SK-N-SH (cell line): ENCODE results near the gene ASB11.

Source experiments
- CHD2 ChIP-seq: fragments of 150-350 bp; IDR thresholded peaks from 2 replicates; pipeline ENCODE4 v1.6.1; 2018; ENCODE audit warnings: low read length; ENCODE audit not compliant: partially characterized antibody
- EP300 ChIP-seq, 2 experiments: IDR thresholded peaks; 2 replicates each; pipeline versions ENCODE4 v1.4.0 to v1.6.1; 2012; ENCODE audit warnings: borderline replicate concordance in 1 of 2, low read depth in 1 of 2, low read length in 1 of 2
- EZH2phosphoT487 ChIP-seq: fragments of 200-600 bp; sonication (generic); IDR thresholded peaks from 2 replicates; pipeline ENCODE4 v1.6.1; 2017; ENCODE audit warnings: low read depth, mixed run types, mild to moderate bottlenecking, antibody characterized with exemption, moderate library complexity, borderline replicate concordance
- FOXJ3 ChIP-seq: sonication (generic); formaldehyde crosslinking; IDR thresholded peaks from 2 replicates; pipeline ENCODE4 v1.5.1; 2020; ENCODE audit warnings: mild to moderate bottlenecking, missing genetic modification reagents
- FOXM1 ChIP-seq: IDR thresholded peaks from 2 replicates; pipeline ENCODE4 v1.4.0; 2012; ENCODE audit warnings: low read depth, mild to moderate bottlenecking
- GABPA ChIP-seq: IDR thresholded peaks from 2 replicates; pipeline ENCODE4 v1.4.0; 2012; ENCODE audit warnings: low read depth, mild to moderate bottlenecking
- GATA2 ChIP-seq: sonication (generic); formaldehyde crosslinking; IDR thresholded peaks from 2 replicates; pipeline ENCODE4 v1.5.0; 2020; ENCODE audit warnings: mild to moderate bottlenecking, missing genetic modification reagents
- JUND ChIP-seq: IDR thresholded peaks from 2 replicates; pipeline ENCODE4 v1.4.0; 2012
- MEF2A ChIP-seq: IDR thresholded peaks from 2 replicates; pipeline ENCODE4 v1.4.0; 2012; ENCODE audit warnings: low read depth, borderline replicate concordance
- RAD21 ChIP-seq: IDR thresholded peaks from 2 replicates; pipeline ENCODE4 v1.6.1; 2012; ENCODE audit warnings: mild to moderate bottlenecking, low read length
- TF ChIP-seq, protein P1 (sequence below): fragments of 200-600 bp; sonication (generic); IDR thresholded peaks from 2 replicates; pipeline ENCODE4 v1.6.1; 2017; ENCODE audit warnings: antibody characterized with exemption, mild to moderate bottlenecking, moderate library complexity
- TF ChIP-seq, protein P2 (sequence below): fragments of 150-350 bp; IDR thresholded peaks from 2 replicates; pipeline ENCODE4 v1.6.1; 2017; ENCODE audit warnings: antibody characterized with exemption, low read length, low read depth, borderline replicate concordance

DNA sequence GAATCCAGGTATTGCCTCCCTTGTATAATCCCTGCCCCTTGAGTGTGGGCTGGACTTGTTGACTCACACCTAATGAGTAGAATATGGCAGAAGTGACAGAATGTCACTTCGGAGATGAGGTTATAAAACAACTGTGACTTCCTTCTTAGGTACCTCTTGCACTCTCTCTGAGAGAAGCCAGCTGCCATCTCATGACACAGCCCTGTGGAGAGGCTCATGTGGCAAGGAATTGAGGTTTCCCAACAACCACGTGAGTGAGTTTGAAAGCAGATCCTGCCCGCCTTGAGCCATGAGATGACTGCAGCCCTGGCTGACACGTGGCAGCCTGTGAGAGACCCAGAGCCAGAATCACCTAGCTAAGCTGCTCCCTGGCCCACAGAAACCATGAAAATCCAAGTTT, 13.5 kb downstream of the ASB11 start:
- TF ChIP-seq MEF2A (no peak), GABPA (no peak), RAD21 (no peak), GATA2 (CRISPR knock-in tag) (no peak), FOXJ3 (CRISPR knock-in tag) (no peak), EZH2phosphoT487 (no peak), CHD2 (no peak), FOXM1 (no peak), JUND (no peak), EP300 (IDR thresholded peaks at IDR 0.05; ENCODE audit: borderline replicate concordance in 1 of 2, low read depth in 1 of 2, low read length in 1 of 2) (no peak)
- TF ChIP-seq, protein P1, sequence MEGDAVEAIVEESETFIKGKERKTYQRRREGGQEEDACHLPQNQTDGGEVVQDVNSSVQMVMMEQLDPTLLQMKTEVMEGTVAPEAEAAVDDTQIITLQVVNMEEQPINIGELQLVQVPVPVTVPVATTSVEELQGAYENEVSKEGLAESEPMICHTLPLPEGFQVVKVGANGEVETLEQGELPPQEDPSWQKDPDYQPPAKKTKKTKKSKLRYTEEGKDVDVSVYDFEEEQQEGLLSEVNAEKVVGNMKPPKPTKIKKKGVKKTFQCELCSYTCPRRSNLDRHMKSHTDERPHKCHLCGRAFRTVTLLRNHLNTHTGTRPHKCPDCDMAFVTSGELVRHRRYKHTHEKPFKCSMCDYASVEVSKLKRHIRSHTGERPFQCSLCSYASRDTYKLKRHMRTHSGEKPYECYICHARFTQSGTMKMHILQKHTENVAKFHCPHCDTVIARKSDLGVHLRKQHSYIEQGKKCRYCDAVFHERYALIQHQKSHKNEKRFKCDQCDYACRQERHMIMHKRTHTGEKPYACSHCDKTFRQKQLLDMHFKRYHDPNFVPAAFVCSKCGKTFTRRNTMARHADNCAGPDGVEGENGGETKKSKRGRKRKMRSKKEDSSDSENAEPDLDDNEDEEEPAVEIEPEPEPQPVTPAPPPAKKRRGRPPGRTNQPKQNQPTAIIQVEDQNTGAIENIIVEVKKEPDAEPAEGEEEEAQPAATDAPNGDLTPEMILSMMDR, result no peak
- TF ChIP-seq, protein P2, sequence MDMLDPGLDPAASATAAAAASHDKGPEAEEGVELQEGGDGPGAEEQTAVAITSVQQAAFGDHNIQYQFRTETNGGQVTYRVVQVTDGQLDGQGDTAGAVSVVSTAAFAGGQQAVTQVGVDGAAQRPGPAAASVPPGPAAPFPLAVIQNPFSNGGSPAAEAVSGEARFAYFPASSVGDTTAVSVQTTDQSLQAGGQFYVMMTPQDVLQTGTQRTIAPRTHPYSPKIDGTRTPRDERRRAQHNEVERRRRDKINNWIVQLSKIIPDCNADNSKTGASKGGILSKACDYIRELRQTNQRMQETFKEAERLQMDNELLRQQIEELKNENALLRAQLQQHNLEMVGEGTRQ, result no peak
